ENCODE measurements around the gene MNT. TPM values are rescaled to one million over a fixed set of nuclear protein-coding genes. Genes with fewer than 3 reads are reported as not detected.

Gene MNT
- total and polyA plus RNA-seq, 9 of the 15 experiments (the other 6 are each of a cell fraction or from before 2014, with no cell fraction given): 0.18 to 23.8 (median 5.3) TPM

- H3K27ac ChIP-seq (ENCODE audit: extremely low read depth, low read depth, low read length): no peak overlapping the region
- 85% methylated on average over 8 of the region's 10 CpGs for WGBS (ENCODE audit: insufficient coverage, low coverage, missing lambda C conversion rate)
- ChIA-PET POLR2A (no interaction called here), CTCF (ENCODE audit: low intra/inter-chr PET ratio) (no interaction called here)
- peaks cover 8 to 14% of the 10 kb centered on the region in 2 experiments; a peak in 4 of 5 replicates for H3K4me1 ChIP-seq (replicated peaks in 1 of 2; ENCODE audit: control insufficient read depth in 2 of 2, insufficient read depth in 2 of 2, low read length in 2 of 2)
- H4K20me1 ChIP-seq (replicated peaks; ENCODE audit: control insufficient read depth, insufficient read depth, low read length): no peaks in the 10 kb centered on the region; the same call in 1 of the 2 replicates
- H3K27me3 ChIP-seq (ENCODE audit: control insufficient read depth in 2 of 2, insufficient read depth in 2 of 2, low read length in 2 of 2): no peaks in the 10 kb centered on the region
- H3K4me2 ChIP-seq (ENCODE audit: insufficient read depth, low read length): no peak overlapping the region
- H3K9me1 ChIP-seq (ENCODE audit: control insufficient read depth, insufficient read depth, low read length): no peaks in the 10 kb centered on the region
- BruUV-seq (replicated peaks): no TSS peak
- no peak for DNase-seq (ENCODE audit: extremely low read depth in 1 of 4, low spot score in 3 of 4)
- no peak for TF ChIP-seq PML (IDR thresholded peaks at IDR 0.05; ENCODE audit: low read length)
- TF ChIP-seq ZEB2 (IDR thresholded peaks at IDR 0.05): no peak
- no peak for TF ChIP-seq MYC (IDR thresholded peaks at IDR 0.05; ENCODE audit: low read depth, low read length)
- no peak for TF ChIP-seq MYC (CRISPR knock-in tag; IDR thresholded peaks at IDR 0.05; ENCODE audit: borderline replicate concordance, low read depth)
- TF ChIP-seq, protein P1, sequence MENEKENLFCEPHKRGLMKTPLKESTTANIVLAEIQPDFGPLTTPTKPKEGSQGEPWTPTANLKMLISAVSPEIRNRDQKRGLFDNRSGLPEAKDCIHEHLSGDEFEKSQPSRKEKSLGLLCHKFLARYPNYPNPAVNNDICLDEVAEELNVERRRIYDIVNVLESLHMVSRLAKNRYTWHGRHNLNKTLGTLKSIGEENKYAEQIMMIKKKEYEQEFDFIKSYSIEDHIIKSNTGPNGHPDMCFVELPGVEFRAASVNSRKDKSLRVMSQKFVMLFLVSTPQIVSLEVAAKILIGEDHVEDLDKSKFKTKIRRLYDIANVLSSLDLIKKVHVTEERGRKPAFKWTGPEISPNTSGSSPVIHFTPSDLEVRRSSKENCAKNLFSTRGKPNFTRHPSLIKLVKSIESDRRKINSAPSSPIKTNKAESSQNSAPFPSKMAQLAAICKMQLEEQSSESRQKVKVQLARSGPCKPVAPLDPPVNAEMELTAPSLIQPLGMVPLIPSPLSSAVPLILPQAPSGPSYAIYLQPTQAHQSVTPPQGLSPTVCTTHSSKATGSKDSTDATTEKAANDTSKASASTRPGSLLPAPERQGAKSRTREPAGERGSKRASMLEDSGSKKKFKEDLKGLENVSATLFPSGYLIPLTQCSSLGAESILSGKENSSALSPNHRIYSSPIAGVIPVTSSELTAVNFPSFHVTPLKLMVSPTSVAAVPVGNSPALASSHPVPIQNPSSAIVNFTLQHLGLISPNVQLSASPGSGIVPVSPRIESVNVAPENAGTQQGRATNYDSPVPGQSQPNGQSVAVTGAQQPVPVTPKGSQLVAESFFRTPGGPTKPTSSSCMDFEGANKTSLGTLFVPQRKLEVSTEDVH (IDR thresholded peaks at IDR 0.05; ENCODE audit: low read depth, partially characterized antibody): no peak
- TF ChIP-seq ZNF586 (CRISPR knock-in tag; conservative IDR thresholded peaks at IDR 0.05): no peak
- no peak for TF ChIP-seq ZNF511 (CRISPR knock-in tag; IDR thresholded peaks at IDR 0.05)
- no peak for TF ChIP-seq ZNF57 (CRISPR knock-in tag; IDR thresholded peaks at IDR 0.05)
- TF ChIP-seq ELK1 (CRISPR knock-in tag; IDR thresholded peaks at IDR 0.05): no peak
- H2AFZ ChIP-seq (ENCODE audit: low read depth, low read length): no peak overlapping the region
- in situ Hi-C loops (cut with MboI) (no loop called here), intact Hi-C loops (cut with micrococcal nuclease) (no loop called here)
- no peaks in the 10 kb centered on the region for H3K79me2 ChIP-seq (ENCODE audit: control insufficient read depth, insufficient read depth, low read length)
- H3K36me3 ChIP-seq (ENCODE audit: control insufficient read depth, insufficient read depth, low read length): no peaks in the 10 kb centered on the region
- ATAC-seq: no peak
- no peaks in the 10 kb centered on the region for H3K9me3 ChIP-seq (replicated peaks; ENCODE audit: control insufficient read depth, insufficient read depth, low read depth, low read length)
- no peak for FAIRE-seq
- no peak overlapping the region for H3K4me3 ChIP-seq
- H3K9ac ChIP-seq (ENCODE audit: insufficient read depth in 1 of 2, low read depth in 2 of 2, low read length in 2 of 2): peak overlapping the region in 1 of 2 experiments; percentile 45; a peak in 2 of 4 replicates
Measured at GRCh38 chr17:2357931-2358434, 42.9 kb downstream of the MNT start.

Data from K562 (cell line).